GM23248 (cell line): ENCODE results near the gene MYRIP.

ENCODE experiments used
- EZH2 ChIP-seq: fragments of 200-600 bp; sonication (generic); IDR thresholded peaks from 2 replicates; pipeline ENCODE4 v1.6.1; 2018; ENCODE audit warnings: antibody characterized with exemption, mild to moderate bottlenecking; ENCODE audit not compliant: insufficient read depth, poor library complexity, severe bottlenecking
- EZH2phosphoT487 ChIP-seq: fragments of 200-600 bp; sonication (generic); IDR thresholded peaks from 2 replicates; pipeline ENCODE4 v1.6.1; 2018; ENCODE audit warnings: antibody characterized with exemption, moderate library complexity, mild to moderate bottlenecking, low read depth; ENCODE audit not compliant: insufficient read depth

DNA sequence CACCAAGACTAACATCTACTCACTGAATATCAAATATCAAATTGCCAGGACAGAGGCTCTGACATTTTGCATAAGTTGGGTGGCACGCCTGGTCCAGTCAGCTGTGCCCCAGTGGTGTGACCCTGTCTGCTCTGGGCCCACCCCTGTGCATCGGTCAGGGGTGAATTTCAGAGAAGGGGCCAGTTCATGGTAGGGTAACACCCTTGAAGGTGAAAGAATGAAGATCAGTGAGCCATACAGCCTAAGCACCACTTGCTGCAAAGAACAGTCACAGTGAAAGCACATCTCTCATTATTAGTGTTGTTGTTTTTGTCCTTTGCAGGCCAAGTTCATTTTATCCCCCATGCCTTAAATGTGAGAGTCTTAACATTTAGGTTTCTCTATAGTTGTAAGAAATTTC is 86.8 kb downstream of the MYRIP start:
- no peak for TF ChIP-seq EZH2phosphoT487
- TF ChIP-seq EZH2, result no peak
